Stomach (tissue), 4 donors: Measurements from ENCODE around the gene CFAP20.
"Not testable (repeated sequence)": the region's sequence is repeated elsewhere in the genome, so short reads cannot be mapped to it uniquely, and the experiment has no call there.

Experiments used
- POLR2AphosphoS5 ChIP-seq, 3 donors: sonication (generic); formaldehyde crosslinking; IDR thresholded peaks; one replicate each; pipeline ENCODE4 v1.6.1; 2016; ENCODE audit warnings: antibody characterized with exemption in 3 of 3
- TF ChIP-seq, protein P1 (sequence below), 7 experiments: fragments of 450-650 bp in 4 of 7; fragments of 200-600 bp in 3 of 7; sonication (generic) in 3 of 7; IDR thresholded peaks; one replicate each; pipeline ENCODE4 v1.5.1; 2016 to 2019; ENCODE audit warnings: antibody characterized with exemption in 7 of 7, control low read depth in 2 of 7, mild to moderate bottlenecking in 1 of 7

DNA sequence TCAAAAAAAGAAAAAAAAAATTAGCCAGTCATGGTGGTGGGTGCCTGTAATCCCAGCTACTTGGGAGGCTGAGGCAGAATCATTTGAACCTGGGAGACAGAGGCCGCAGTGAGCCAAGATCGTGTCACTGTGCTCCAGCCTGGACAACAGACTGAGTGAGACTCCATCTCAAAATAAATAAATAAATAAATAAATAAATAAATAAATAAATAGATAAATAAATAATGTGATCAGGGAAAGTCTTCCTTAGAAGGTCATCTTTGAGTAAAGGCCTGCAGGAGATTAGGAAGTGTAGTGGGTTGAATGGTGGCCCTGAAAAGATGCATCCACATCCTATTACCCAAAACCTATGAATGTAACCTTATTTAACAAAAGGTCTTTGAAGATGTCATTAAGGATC lies 56.1 kb downstream of the CFAP20 start:
- not testable (repeated sequence) for TF ChIP-seq POLR2AphosphoS5 (IDR thresholded peaks at IDR 0.05)
- TF ChIP-seq, protein P1, sequence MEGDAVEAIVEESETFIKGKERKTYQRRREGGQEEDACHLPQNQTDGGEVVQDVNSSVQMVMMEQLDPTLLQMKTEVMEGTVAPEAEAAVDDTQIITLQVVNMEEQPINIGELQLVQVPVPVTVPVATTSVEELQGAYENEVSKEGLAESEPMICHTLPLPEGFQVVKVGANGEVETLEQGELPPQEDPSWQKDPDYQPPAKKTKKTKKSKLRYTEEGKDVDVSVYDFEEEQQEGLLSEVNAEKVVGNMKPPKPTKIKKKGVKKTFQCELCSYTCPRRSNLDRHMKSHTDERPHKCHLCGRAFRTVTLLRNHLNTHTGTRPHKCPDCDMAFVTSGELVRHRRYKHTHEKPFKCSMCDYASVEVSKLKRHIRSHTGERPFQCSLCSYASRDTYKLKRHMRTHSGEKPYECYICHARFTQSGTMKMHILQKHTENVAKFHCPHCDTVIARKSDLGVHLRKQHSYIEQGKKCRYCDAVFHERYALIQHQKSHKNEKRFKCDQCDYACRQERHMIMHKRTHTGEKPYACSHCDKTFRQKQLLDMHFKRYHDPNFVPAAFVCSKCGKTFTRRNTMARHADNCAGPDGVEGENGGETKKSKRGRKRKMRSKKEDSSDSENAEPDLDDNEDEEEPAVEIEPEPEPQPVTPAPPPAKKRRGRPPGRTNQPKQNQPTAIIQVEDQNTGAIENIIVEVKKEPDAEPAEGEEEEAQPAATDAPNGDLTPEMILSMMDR (IDR thresholded peaks at IDR 0.05): not testable (repeated sequence)
